ENCODE data around the gene HDAC9. TPM values are rescaled to one million over a fixed set of nuclear protein-coding genes. Genes with fewer than 3 reads are reported as not detected.

The HDAC9 gene
- total and polyA plus RNA-seq, 2 experiments from 2014 or later: 3.7 to 9.4 TPM

DNA sequence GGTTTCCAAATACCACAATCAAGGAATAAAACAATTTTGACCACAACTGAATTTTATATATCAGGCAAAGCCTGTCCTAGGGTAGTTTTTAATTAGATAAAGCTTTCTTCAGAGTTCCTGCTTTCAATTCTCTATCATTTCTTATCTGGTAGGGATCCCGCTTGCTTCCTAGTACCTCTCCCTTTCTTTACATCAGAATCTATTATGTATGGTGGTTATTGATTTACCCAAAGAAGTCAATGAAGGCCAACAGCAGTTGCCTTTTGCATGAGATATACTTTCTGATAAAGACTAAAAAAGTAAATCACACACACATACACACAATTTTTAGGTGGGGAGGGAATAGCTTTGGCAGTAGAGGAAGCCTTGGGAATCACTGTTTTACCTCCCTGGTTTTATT, 70.7 kb downstream of the HDAC9 start:
- Histone ChIP-seq H3K27me3 (no peaks in the 10 kb centered on the region), H3K4me3 (no peak overlapping the region), H3K9me3 (ENCODE audit: low read depth) (no peaks in the 10 kb centered on the region), H3K4me2 (no peak overlapping the region), H3K27ac (no peak overlapping the region), H2AFZ (no peak overlapping the region), H3K79me2 (no peaks in the 10 kb centered on the region), H4K20me1 (ENCODE audit: insufficient read depth, poor library complexity, severe bottlenecking) (no peaks in the 10 kb centered on the region), H3K36me3 (replicated peaks; ENCODE audit: insufficient read depth, low read depth) (no peaks in the 10 kb centered on the region), H3K9me2 (replicated peaks; ENCODE audit: insufficient read depth) (no peaks in the 10 kb centered on the region), H3K4me1 (ENCODE audit: insufficient read depth) (no peaks in the 10 kb centered on the region)
- TF ChIP-seq EZH2 (IDR thresholded peaks at IDR 0.05; ENCODE audit: borderline replicate concordance) (no peak), CTCF (IDR thresholded peaks at IDR 0.05; ENCODE audit: poor library complexity) (no peak), EZH2phosphoT487 (IDR thresholded peaks at IDR 0.05; ENCODE audit: low read depth, severe bottlenecking, unreplicated experiment) (no peak)
- WGBS (ENCODE audit: low lambda C conversion rate, missing lambda C conversion rate): 88% methylated on average over 1 of the region's 1 CpG
- no peak for DNase-seq (ENCODE audit: low spot score)

DNA sequence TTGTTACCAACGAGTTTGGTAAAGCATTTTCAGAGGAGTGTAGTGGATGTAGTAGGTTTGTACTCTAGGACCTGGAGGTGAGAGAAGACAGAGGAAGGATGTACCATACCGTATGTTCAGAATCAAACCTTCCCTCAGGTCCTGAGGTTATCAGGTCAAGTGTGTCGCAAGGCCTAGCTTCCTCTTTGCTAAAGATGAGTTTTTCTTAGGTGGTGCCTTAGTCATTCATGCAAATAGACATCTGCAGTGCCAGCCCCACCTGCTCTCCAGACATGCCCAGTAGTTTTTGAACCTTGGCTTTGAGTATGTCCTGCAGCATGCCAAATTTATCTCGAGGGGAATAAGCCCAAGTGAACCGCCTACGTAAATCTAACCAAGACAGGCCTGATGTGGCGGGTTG, 71.3 kb downstream of the HDAC9 start:
- H4K20me1 ChIP-seq (ENCODE audit: insufficient read depth, poor library complexity, severe bottlenecking): no peaks in the 10 kb centered on the region
- no peak overlapping the region for H2AFZ ChIP-seq
- no peak for DNase-seq (ENCODE audit: low spot score)
- H3K27me3 ChIP-seq: no peaks in the 10 kb centered on the region
- TF ChIP-seq EZH2phosphoT487 (IDR thresholded peaks at IDR 0.05; ENCODE audit: low read depth, severe bottlenecking, unreplicated experiment) (no peak), CTCF (IDR thresholded peaks at IDR 0.05; ENCODE audit: poor library complexity) (no peak), EZH2 (IDR thresholded peaks at IDR 0.05; ENCODE audit: borderline replicate concordance) (no peak)
- no peak overlapping the region for H3K4me3 ChIP-seq
- no peaks in the 10 kb centered on the region for H3K79me2 ChIP-seq
- H3K4me1 ChIP-seq (ENCODE audit: insufficient read depth): no peaks in the 10 kb centered on the region
- no peak overlapping the region for H3K27ac ChIP-seq
- H3K4me2 ChIP-seq: no peak overlapping the region
- H3K9me3 ChIP-seq (ENCODE audit: low read depth): no peaks in the 10 kb centered on the region
- 89% methylated on average over 7 of the region's 7 CpGs for WGBS (ENCODE audit: low lambda C conversion rate, missing lambda C conversion rate)
- H3K36me3 ChIP-seq (replicated peaks; ENCODE audit: insufficient read depth, low read depth): no peaks in the 10 kb centered on the region
- no peaks in the 10 kb centered on the region for H3K9me2 ChIP-seq (replicated peaks; ENCODE audit: insufficient read depth)

GRCh38 chr7:18570441-18570840, 74.9 kb downstream of the HDAC9 start:
- no peaks in the 10 kb centered on the region for H3K9me3 ChIP-seq (ENCODE audit: low read depth)
- H3K4me3 ChIP-seq: no peak overlapping the region
- no peaks in the 10 kb centered on the region for H3K9me2 ChIP-seq (replicated peaks; ENCODE audit: insufficient read depth)
- no peaks in the 10 kb centered on the region for H4K20me1 ChIP-seq (ENCODE audit: insufficient read depth, poor library complexity, severe bottlenecking)
- 79% methylated on average over 3 of the region's 3 CpGs for WGBS (ENCODE audit: low lambda C conversion rate, missing lambda C conversion rate)
- H3K4me1 ChIP-seq (ENCODE audit: insufficient read depth): no peaks in the 10 kb centered on the region
- H3K27me3 ChIP-seq: no peaks in the 10 kb centered on the region
- H3K79me2 ChIP-seq: no peaks in the 10 kb centered on the region
- H2AFZ ChIP-seq: no peak overlapping the region
- no peak overlapping the region for H3K4me2 ChIP-seq
- H3K27ac ChIP-seq: no peak overlapping the region
- no peaks in the 10 kb centered on the region for H3K36me3 ChIP-seq (replicated peaks; ENCODE audit: insufficient read depth, low read depth)
- TF ChIP-seq EZH2phosphoT487 (IDR thresholded peaks at IDR 0.05; ENCODE audit: low read depth, severe bottlenecking, unreplicated experiment) (no peak), EZH2 (IDR thresholded peaks at IDR 0.05; ENCODE audit: borderline replicate concordance) (no peak), CTCF (IDR thresholded peaks at IDR 0.05; ENCODE audit: poor library complexity) (no peak)
- no peak for DNase-seq (ENCODE audit: low spot score)

Measured in hepatocyte (in vitro differentiated cells).